KBM-7 (cell line): Measurements from ENCODE around the gene PAX7.
A peak's percentile ranks its signal among the peaks of the same experiment; 100 is the strongest.
"Not testable (repeated sequence)": the region's sequence is repeated elsewhere in the genome, so short reads cannot be mapped to it uniquely, and the experiment has no call there.

Experiments
- DNase-seq: peaks from one replicate; pipeline ENCODE4 v3.0.0-alpha.2; 2015
- in situ Hi-C: fragments of 300-500 bp; cut with MboI; formaldehyde crosslinking; loops from 2 replicates; pipeline ENCODE4 v1.14.3; 2020; ENCODE audit warnings: low sequenced_read_pairs, low pct_unique_long_range_greater_than_20kb, mixed read lengths

PAX7 gene

GRCh38 chr1:18687273-18687672 is 56.6 kb downstream of the PAX7 start:
- in situ Hi-C loops, result no loop called here

GRCh38 chr1:18691648-18692047 is 61.0 kb downstream of the PAX7 start:
- in situ Hi-C loops, result no loop called here
- DNase-seq, result no peak

More at GRCh38 chr1:18687273-18687672, 56.6 kb downstream of the PAX7 start:
- no peak for DNase-seq

GRCh38 chr1:18693256-18694098 is 62.8 kb downstream of the PAX7 start:
- DNase-seq, result no peak
- in situ Hi-C loops, result no loop called here

GRCh38 chr1:18694289-18694688 is 63.6 kb downstream of the PAX7 start:
- in situ Hi-C loops, DNase-seq: not testable (repeated sequence)

DNA sequence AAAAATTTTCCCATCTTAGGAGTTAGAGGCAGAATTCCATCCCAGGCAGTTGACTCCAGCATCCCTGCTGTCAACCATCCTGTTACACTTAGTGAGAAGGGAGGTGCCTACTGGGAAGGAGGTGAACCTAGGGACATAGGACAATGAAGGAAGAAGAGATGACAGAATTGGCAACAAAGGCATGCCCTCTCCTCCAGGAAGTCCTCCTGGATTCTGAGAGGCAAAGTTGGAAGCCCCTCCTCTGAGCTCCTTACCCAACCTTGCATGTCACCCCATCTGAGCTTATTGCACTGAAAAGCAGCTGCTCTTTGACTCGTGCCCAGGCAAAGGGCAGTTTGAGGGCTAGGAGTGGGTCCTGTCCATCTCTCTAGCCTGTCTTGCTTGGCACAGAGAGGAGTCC is 66.9 kb downstream of the PAX7 start:
- DNase-seq, result no peak
- in situ Hi-C loops, result no loop called here

DNA sequence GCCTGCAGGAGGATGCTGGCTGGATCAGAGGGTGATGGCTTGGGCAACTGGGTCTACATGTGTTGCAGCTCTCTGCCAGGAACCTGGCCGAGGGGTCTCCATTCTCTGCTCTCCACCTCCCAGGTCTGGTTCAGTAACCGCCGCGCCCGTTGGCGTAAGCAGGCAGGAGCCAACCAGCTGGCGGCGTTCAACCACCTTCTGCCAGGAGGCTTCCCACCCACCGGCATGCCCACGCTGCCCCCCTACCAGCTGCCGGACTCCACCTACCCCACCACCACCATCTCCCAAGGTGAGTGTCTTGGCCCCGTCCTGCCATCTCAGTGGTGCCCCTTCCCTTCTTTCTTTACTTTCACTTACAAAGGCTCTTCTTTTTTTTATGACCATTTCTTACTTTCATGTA is 69.9 kb downstream of the PAX7 start:
- no peak for DNase-seq
- in situ Hi-C loops, result no loop called here

- in situ Hi-C loops, result no loop called here
- DNase-seq, result no peak
Observed at GRCh38 chr1:18701183-18701582, 70.5 kb downstream of the PAX7 start.

DNA sequence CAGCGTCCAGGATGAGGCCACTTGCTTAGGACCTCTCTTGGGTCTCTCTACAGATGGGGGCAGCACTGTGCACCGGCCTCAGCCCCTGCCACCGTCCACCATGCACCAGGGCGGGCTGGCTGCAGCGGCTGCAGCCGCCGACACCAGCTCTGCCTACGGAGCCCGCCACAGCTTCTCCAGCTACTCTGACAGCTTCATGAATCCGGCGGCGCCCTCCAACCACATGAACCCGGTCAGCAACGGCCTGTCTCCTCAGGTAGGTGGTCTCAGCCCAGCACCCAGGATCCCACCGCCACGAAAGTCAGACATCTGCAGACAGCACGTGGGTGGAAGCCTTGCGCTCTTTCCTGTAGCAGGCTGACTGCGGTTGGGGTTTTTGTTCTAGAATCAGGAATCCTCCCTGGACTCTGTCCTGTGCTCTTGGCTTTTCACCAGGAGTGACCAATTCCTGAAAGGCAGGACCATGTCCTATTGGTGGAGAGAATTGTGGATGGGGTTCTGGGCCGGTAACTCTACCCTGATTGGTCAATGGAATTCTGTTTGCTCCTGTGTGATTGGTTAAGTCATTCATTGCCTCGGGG is 72.5 kb downstream of the PAX7 start:
- in situ Hi-C loops, result no loop called here

GRCh38 chr1:18705811-18706210 is 75.2 kb downstream of the PAX7 start:
- no peak for DNase-seq
- in situ Hi-C loops, result no loop called here

More for the DNA sequence above, 72.5 kb downstream of the PAX7 start:
- no peak for DNase-seq

- no peak for DNase-seq
- in situ Hi-C loops, result no loop called here
Observed at GRCh38 chr1:18707696-18708257, 77.1 kb downstream of the PAX7 start.

DNA sequence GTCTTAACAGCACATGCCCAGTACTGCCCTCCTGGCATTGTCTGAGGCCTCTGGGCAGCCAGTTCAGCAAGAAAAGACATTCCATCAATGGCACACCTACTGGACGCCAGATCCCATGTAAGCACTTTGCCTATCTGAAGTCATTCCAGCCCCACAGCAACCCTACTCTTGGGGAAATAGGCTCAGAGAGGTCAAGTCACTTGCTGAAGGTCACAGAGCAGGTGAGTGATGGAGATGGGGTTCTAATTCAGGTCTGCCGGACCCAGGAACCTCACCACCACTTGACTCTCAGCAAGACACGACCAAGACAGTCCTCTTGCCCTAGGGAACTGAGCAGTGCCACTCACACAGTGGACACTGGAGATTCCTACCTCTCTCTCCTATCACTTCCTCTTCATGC is 79.4 kb downstream of the PAX7 start:
- in situ Hi-C loops, result no loop called here
- no peak for DNase-seq

GRCh38 chr1:18711003-18711402 is 80.4 kb downstream of the PAX7 start:
- in situ Hi-C loops, result no loop called here
- DNase-seq, result no peak

DNA sequence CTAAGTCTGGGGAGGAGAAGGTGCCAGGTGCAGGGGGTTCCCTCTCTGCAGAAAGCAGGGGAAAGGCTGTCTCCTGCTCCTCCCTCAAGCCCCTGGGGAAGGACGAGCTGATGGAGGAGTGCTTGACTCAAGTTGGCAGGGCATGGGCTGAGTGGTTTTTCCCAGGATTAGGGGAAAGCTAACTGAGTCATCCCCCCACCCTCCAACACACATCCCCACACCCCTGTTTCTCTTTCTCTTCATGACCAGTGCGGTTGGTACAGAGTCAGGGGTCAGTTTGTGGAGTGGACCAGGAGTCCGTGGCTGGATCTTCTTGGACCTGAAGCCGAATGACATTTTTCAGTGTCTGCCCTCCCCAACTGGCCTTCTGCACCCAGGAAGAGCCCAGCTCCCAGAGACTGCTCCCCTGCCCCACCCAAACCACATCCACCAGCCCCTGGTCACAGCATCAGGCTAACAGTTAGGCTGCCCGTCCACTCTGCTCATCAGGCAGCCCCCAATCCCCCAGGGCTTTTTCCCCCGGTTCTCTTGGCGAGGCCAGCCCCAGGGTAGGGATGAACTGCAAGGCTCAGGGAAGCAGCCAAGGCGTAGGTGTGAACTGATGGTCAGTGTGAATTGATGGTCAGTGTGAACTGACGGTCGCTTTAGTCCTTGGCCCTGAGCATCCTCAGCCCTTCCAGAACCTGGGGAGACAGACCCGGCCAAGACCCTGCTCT is 81.0 kb downstream of the PAX7 start:
- in situ Hi-C loops, result no loop called here
- DNase-seq, result no peak

DNA sequence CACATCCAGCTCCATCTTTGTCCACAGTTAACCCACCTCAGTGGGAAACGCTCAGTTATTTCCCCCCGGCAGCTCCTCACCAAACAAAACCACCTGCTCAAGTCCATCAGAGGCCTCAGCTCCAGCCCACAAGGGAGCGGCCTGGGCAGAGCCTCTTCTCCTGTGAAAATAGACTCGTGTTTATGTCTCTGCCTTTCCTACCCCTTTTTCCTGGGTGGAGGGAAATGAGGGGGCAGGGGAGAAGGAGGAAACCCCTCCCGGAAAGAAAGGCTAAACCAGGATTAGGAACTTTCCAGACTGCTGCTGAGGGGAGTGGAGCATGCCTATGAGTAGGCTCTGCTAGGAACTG is 81.6 kb downstream of the PAX7 start:
- in situ Hi-C loops, result no loop called here
- DNase-seq, result no peak

DNA sequence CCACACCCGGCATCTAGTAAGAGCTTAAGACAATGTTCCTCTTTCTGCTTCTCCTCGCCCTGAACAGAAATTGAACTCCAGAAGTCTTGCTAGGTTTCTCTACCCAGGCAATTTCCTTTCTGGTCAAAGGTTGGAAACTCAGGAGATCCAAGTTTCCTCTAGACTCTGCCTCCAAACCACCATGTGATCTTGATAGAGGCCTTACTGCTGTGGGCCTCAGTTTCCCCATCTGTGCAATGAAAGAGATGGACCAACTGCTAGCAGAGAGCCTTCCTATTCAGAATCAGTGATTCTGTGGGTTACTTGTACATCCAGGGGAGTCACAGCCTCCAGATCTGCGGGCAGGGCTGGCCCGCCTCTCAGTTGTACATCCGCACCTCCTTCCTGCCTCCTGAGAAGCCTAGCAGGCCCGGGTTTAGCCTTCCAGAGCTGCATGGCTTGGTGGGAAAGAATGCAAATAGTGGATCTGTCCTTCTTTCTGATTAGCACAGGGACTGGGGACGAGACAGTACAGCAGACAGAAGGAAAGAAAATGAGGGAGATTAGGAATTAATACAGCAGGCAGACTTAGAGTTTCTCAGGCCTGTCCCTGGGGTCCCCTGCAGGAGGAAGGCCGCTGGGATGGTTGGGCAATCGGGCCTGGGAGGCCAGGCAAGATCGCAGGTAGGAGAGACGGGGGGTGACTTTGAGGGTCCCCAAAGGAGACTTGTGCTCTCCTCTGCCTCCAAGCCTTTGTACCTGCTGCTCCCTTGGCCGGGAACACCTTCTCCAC is 83.9 kb downstream of the PAX7 start:
- DNase-seq, result no peak
- in situ Hi-C loops, result no loop called here

GRCh38 chr1:18716112-18716784 is 85.6 kb downstream of the PAX7 start:
- in situ Hi-C loops, result no loop called here

GRCh38 chr1:18716785-18717678 is 86.4 kb downstream of the PAX7 start:
- in situ Hi-C loops, result no loop called here
- DNase-seq, result no peak

More at GRCh38 chr1:18716112-18716784, 85.6 kb downstream of the PAX7 start:
- peak; percentile 1 for DNase-seq
